HG03060 (cell line): ENCODE measurements around the gene NCAPG.

ENCODE experiments used
- ATAC-seq: cut with Tn5 transposase; IDR thresholded peaks from one replicate; pipeline ENCODE4 v1.9.1; 2021; ENCODE audit warnings: low read depth, moderate number of reproducible peaks; ENCODE audit not compliant: unreplicated experiment

Gene NCAPG

GRCh38 chr4:17810260-17811077 is at the start of gene NCAPG, which contains the start of gene DCAF16:
Gene NCAPG, plus strand, starts transcription at chr4:17810979. Its CDS starts 99 bp downstream, at chr4:17811078.
Gene DCAF16, minus strand, starts transcription at chr4:17810757. Its CDS starts 6,616 bp downstream, at chr4:17804141.
- ATAC-seq = peak; percentile 85

GRCh38 chr4:17761062-17761461 is 49.7 kb upstream of the NCAPG start:
- ATAC-seq = no peak

DNA sequence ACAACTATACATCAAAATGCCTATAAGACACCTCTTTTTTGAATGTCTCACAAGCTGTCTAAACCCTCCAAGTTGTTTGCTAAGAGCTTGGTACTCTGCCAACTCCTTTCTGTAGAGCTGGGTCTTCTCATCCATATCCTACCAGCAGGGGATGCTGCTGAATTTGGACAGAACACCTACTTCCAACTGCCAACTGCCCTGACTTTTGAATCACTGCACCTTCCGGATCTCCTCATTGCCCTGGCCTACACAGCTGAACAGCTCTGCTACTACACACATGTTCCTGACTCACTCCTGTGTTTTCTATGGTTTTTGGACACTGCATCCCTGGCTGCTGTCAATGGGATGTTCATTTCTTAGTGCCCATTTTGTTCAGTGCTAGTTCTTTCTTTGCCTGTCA is 48.1 kb upstream of the NCAPG start:
- no peak for ATAC-seq

DNA sequence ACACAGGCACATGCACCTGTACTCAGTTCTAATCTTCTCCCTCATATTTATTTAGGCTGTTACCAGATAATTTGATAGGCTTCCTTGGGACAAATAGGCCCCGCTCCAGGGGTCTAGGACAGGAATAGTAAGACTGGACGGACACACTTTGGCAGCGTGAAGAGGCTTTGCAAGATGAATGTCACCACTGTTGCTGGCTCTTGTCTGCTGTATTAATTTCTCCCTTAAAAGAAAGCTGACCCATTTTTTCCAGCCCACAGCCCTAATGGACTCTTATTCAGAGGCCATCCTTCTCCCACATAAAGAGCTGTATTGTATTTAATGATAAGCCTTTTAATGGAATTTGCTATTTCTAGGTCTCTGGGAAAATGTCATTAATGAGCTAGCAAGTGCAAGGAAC is 47.4 kb upstream of the NCAPG start:
- no peak for ATAC-seq

DNA sequence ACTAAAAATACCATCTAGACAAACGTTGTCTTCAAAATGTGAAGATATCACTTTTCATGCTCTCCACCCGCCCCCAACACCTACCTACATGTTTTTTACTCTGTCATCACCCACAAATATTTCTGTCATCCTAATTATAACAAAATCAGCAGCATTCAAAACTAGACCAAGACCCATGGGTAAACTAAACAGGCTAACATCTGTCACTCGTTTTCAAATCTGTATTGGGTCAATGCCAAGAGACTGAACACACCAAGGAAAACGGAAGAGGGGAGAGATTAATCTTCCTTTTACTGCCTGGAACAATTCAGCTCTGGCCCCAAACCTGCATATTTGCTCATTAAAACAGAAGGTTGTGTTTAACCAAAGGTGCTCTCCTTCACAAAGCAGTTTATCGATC is 46.8 kb upstream of the NCAPG start:
- ATAC-seq = no peak

DNA sequence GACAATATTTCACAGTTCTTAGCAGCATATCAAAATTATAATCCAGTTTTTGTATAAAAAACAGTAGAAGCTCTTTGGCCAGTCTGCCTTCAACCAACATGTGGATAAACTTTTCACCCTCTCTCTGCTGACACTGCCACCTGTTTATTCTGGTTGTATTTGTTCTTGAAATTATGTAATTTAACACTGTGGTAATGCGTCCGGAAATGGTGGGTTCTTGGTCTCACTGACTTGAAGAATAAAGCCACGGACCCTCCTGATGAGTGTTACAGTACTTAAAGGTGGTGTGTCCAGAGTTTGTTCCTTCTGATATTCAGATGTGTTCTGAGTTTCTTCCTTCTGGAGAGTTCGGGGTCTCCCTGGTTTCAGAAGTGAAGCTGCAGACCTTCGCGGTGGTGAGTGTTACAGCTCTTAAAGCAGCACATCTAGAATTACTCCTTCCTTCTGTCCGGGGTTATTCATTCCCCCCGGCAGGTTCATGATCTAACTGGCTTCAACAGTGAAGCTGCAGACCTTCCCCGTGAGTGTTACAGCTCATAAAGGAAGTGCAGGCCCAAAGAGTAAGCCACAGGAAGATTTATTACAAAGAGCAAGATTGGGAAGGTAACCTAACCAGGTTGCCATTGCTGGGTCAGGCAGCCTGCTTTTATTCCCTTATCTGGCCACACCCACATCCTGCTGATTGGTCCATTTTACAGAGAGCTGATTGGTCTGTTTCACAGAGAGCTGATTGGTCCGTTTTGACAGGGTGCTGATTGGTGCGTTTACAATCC is 45.1 kb upstream of the NCAPG start:
- no peak for ATAC-seq

DNA sequence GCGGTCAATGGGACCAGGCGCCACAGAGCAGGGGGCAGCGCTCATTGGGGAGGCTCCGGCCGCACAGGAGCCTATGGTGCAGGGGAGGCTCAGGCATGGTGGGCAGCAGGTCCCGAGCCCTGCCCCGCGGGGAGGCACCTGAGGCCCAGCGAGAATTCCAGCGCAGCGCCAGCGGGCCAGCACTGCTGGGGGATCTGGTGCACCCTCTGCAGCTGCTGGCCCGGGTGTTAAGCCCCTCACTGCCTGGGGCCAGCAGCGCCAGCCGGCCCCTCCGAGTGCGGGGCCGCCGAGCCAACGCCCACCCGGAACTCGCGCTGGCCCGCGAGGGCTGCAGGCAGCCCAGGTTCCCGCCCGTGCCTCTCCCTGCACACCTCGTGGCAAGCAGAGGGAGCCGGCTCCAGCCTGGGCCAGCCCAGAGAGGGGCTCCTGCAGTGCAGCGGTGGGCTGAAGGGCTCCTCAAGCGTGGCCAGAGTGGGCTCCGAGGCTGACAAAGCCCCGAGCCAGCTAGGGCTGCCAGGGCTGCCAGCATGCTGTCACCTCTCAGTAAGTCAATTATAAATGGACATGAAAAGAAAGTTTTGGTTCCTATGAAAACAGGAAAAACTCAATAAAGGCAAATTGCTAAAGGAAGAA is 43.8 kb upstream of the NCAPG start:
- ATAC-seq = no peak

DNA sequence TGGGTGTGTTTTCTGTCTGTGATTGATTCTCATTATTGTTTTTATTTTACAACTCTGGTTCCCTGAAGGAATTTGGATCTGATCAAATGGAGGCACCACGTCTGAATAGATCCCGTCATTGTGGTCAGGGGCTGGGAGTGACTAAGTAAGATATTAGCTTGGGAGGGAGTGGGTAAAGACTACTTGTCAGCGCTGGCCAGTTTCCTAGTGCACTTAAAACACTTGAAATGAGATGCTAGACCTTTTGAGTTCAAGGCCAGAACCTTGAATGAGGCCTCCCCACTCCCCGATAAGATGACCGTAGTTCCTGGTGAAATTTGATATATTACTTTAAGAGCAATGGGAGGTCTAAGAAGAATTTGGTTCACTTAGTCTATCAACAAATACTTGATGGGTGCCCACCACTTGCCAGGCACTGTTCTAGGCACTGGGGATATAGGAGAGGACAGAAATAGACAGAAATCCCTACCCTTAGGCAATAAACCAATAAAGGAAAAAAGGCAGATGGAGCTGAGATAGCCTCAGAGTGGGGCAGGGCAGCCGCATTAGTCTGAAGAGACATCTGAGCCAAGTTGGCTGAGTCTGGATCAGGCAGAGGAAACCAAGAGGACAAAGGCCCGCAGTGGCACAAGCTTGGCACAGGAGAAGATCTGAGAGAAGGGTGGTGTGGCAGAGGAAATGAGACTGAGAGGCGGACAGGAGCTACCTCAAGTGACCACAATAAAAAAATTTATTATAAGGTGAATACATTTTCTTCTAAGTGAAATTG is 41.2 kb upstream of the NCAPG start:
- no peak for ATAC-seq

- no peak for ATAC-seq
Observed at GRCh38 chr4:17770845-17771244, 39.9 kb upstream of the NCAPG start.

- ATAC-seq = no peak
Observed at GRCh38 chr4:17771284-17771908, 39.4 kb upstream of the NCAPG start.

DNA sequence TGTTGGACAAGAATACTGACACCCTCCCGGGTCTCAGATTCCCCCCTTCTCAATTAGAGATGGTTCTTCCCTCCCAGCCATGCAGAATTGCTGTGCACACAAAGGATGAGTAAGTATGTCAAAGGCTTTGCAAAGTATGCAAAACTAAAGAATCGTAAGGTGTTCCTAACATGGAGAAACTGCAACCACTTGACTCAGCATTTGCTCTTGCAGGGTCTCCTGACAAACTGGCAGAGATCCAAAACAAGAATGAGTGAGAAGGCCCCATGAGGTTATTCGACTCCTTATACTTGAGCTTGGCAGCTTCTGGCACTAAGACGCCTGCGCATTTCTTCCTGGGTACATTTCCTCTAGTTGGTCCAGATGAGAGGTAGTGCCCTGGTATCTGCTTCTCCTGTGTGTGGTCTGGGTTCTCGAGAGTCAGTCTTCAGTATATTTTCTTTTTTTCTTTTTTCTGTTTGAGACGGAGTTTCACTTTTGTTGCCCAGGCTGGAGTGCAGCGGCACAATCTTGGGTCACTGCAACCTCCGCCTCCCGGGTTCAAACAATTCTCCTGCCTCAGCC is 37.6 kb upstream of the NCAPG start:
- ATAC-seq = no peak

DNA sequence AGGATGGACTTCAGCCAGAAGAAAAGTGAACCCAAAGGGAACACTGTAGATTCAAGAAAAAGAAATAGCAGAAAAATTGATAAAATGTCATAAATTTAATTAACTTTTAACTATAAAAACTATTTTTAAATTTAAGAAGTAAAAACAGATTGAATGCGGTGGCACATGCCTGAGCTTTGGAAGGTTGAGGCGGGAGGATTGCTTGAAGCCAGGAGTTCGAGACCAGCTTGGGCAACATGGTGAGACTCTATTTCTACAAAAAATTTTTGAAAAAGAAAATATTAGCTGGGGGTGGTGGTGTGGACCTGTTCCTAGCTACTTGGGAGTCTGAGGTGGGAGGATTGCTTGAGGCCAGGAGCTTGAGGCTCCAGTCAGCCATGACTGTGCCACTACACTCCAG is 32.3 kb upstream of the NCAPG start:
- ATAC-seq = no peak

DNA sequence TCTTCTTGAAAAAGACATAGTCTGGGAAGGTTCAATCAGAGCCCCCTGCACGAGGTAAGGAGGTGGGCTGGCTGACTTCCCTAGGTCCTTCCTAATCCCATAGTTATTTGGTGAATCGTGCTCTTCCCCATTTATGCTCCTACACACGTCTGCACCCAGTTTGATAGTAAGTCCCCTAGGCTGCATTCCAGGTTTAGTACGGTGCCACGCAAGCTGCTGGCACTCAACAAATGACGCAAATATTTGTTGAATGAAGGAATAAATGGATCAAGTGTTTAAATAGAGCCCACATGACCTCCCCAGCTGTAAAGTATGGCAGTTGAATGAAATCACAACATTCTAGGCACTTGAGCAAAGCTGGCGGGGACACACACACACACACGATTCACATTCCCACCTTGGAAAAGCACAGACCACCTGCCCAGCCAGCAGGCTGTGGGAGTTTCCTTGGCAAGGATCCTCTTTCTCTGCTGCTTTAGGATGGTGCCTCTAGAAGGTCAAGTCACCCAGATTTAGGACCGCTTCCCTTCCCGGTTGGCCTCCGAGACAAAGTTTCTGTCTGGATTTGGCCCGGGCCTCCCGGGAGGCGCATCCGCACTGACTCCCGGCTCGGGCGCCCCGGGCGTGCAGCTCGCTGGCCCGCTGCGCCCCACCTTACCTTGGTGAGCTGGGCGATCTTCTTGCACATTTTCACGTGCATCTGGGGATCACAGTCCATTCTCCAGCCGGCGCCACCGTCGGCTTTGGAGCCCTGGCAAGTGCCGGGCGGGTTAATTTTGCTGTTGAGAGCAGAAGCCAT is 30.1 kb upstream of the NCAPG start:
- no peak for ATAC-seq

GRCh38 chr4:17781300-17782287 is 29.2 kb upstream of the NCAPG start, which contains the start of gene FAM184B:
Gene FAM184B, minus strand, starts transcription at chr4:17781621. Its CDS starts 322 bp downstream, at chr4:17781299.
- ATAC-seq = no peak

GRCh38 chr4:17785858-17786257 is 24.9 kb upstream of the NCAPG start:
- ATAC-seq = no peak

- ATAC-seq = no peak
Observed at GRCh38 chr4:17786567-17786966, 24.2 kb upstream of the NCAPG start.

DNA sequence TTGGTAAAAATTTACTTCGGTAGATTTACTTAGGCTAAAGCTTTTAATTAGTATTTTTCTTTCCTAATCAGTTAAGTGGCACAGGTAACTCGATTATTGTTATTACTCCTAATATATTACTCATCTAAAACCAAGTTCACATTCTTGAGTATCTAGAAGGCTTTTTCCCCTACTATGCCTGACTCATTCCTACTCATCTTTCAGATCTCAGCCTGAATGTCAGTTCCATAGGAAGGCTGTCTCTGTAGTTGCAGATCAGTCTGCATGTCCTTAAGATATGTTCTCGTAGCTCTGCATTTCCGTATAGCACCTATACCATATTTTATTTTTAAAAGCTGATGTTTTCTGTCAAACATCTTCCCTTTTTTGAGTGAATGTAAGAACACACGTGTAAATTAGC is 23.5 kb upstream of the NCAPG start:
- no peak for ATAC-seq

DNA sequence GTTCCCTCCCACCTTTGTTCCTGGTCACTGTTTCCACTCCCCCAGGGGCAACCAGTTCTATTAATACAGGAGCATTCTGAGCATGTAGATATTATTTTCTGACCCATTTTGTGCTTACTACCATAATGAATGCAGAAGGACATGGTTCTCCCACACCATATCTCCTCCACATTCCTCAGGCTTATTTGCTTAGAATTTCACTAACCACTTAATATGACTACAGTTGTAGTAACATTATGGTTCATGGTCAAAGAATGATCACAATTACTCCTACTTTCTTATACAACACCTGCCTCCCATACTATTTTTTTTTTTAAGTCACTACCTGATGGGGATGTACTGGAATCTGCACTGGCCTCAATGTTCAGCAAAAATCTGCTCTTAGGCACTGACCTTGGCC is 21.8 kb upstream of the NCAPG start:
- no peak for ATAC-seq
